Panc1 (cell line): ENCODE results near the gene PRR5L.

Experiments
- CTCF ChIP-seq: fragments of 450-650 bp; IDR thresholded peaks from 2 replicates; pipeline ENCODE4 v1.5.1; 2017; ENCODE audit warnings: mild to moderate bottlenecking
- POLR2AphosphoS5 ChIP-seq: IDR thresholded peaks from 2 replicates; pipeline ENCODE4 v1.6.1; 2012; ENCODE audit warnings: mild to moderate bottlenecking, low read depth, low read length, moderate library complexity
- REST ChIP-seq, 2 experiments: IDR thresholded peaks; 2 replicates each; pipeline ENCODE4 v1.6.1; 2011 to 2012; ENCODE audit warnings: low read depth in 2 of 2, control low read depth in 1 of 2, low read length in 1 of 2, mild to moderate bottlenecking in 1 of 2, moderate library complexity in 1 of 2; ENCODE audit not compliant: insufficient read depth in 1 of 2
- SIN3A ChIP-seq: IDR thresholded peaks from 2 replicates; pipeline ENCODE4 v1.6.1; 2012; ENCODE audit warnings: low read depth, mild to moderate bottlenecking, low read length, moderate library complexity, borderline replicate concordance; ENCODE audit not compliant: insufficient read depth
- TCF7L2 ChIP-seq: IDR thresholded peaks from 2 replicates; pipeline ENCODE4 v1.6.1; 2011; ENCODE audit warnings: mild to moderate bottlenecking, low read depth, low read length, inconsistent platforms

DNA sequence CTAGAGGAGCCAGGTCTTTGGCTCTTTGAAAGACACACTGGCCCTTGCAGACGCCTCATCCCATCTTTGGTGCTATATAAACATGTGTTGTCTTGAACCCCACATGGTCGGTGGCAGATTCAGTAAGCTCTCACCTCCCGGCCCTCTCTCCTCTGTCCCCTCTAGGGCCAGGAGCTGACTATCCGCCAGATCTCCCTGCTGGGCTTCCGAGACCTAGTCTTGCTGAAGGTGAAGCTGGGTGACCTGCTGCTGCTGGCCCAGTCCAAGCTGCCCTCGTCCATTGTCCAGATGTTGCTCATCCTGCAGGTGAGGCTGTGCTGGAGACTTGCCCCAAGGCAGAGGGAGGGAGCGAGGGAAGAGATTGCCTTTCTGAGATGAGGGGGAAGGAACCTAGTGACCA is 150.0 kb downstream of the PRR5L start:
- no peak for TF ChIP-seq CTCF
- no peak for TF ChIP-seq REST (IDR thresholded peaks at IDR 0.05; ENCODE audit: insufficient read depth in 1 of 2, low read depth in 2 of 2, low read length in 1 of 2)
- TF ChIP-seq TCF7L2, result no peak
- no peak for TF ChIP-seq POLR2AphosphoS5
- no peak for TF ChIP-seq SIN3A
